Esophagus squamous epithelium (tissue), 4 donors: ENCODE results near the gene CLDN14.

Experiments used
- CTCF ChIP-seq, 6 experiments: fragments of 450-650 bp in 4 of 6; fragments of 200-600 bp in 2 of 6; sonication (generic) in 2 of 6; IDR thresholded peaks; one replicate each; pipeline ENCODE4 v1.5.1; 2016 to 2019; ENCODE audit warnings: antibody characterized with exemption in 6 of 6, mild to moderate bottlenecking in 4 of 6, moderate library complexity in 4 of 6
- POLR2A ChIP-seq, 4 donors: fragments of 450-650 bp; IDR thresholded peaks; one replicate each; pipeline ENCODE4 v1.6.1; 2017; ENCODE audit warnings: antibody characterized with exemption in 4 of 4, mild to moderate bottlenecking in 4 of 4, moderate library complexity in 3 of 4

- TF ChIP-seq CTCF (IDR thresholded peaks at IDR 0.05): no peak
- TF ChIP-seq POLR2A (IDR thresholded peaks at IDR 0.05): no peak
Observed at GRCh38 chr21:36477001-36477400, 2.9 kb downstream of the CLDN14 start.
